NOMO-1 treated with dmso at 0.1 percent for 144 hours (cell line): ENCODE measurements around the gene RNF32.
"Not testable (repeated sequence)": the region's sequence is repeated elsewhere in the genome, so short reads cannot be mapped to it uniquely, and the experiment has no call there.

Experiments used
- DNase-seq: peaks from one replicate; lab custom pipeline; 2025; ENCODE audit not compliant: unreplicated experiment; lab: John Stamatoyannopoulos, UW

Gene RNF32

GRCh38 chr7:156614434-156615264 is 25.9 kb upstream of the RNF32 start:
- no peak for DNase-seq

- no peak for DNase-seq
Measured at GRCh38 chr7:156616269-156617202, 24.0 kb upstream of the RNF32 start.

- no peak for DNase-seq
Measured at GRCh38 chr7:156617215-156617614, 23.4 kb upstream of the RNF32 start.

GRCh38 chr7:156618078-156618779 is 22.3 kb upstream of the RNF32 start:
- no peak for DNase-seq

- DNase-seq = no peak
Measured at GRCh38 chr7:156618780-156619367, 21.7 kb upstream of the RNF32 start.

GRCh38 chr7:156619488-156620290 is 20.9 kb upstream of the RNF32 start:
- DNase-seq = not testable (repeated sequence)

- no peak for DNase-seq
Measured at GRCh38 chr7:156620291-156620675, 20.3 kb upstream of the RNF32 start.

- DNase-seq = no peak
Measured at GRCh38 chr7:156621652-156622051, 18.9 kb upstream of the RNF32 start.

- DNase-seq = no peak
Measured at GRCh38 chr7:156625580-156625979, 15.0 kb upstream of the RNF32 start.

GRCh38 chr7:156626220-156626895 is 14.2 kb upstream of the RNF32 start:
- no peak for DNase-seq

GRCh38 chr7:156628562-156628961 is 12.0 kb upstream of the RNF32 start:
- no peak for DNase-seq

- DNase-seq = no peak
Measured at GRCh38 chr7:156629873-156630272, 10.7 kb upstream of the RNF32 start.

GRCh38 chr7:156634117-156634516 is 6.5 kb upstream of the RNF32 start:
- DNase-seq = no peak

- DNase-seq = no peak
Measured at GRCh38 chr7:156635529-156636385, 4.8 kb upstream of the RNF32 start.

GRCh38 chr7:156637093-156637492 is 3.5 kb upstream of the RNF32 start:
- not testable (repeated sequence) for DNase-seq

GRCh38 chr7:156638443-156639077 is 2.0 kb upstream of the RNF32 start:
- DNase-seq = no peak

- no peak for DNase-seq
Measured at GRCh38 chr7:156639426-156640256, 933 bp upstream of the RNF32 start.
